GM18499 (cell line): Measurements from ENCODE around the gene CALR3.
"Not testable (repeated sequence)": the region's sequence is repeated elsewhere in the genome, so short reads cannot be mapped to it uniquely, and the experiment has no call there.

Source experiments
- ATAC-seq: cut with Tn5 transposase; IDR thresholded peaks from one replicate; pipeline ENCODE4 v1.9.1; 2021; ENCODE audit warnings: moderate number of reproducible peaks; ENCODE audit not compliant: insufficient read depth, unreplicated experiment

The CALR3 gene

GRCh38 chr19:16497837-16498236 is 1.9 kb upstream of the CALR3 start:
- ATAC-seq: no peak

- no peak for ATAC-seq
These were observed 1.1 kb upstream of the CALR3 start for GRCh38 chr19:16497042-16497441.

- no peak for ATAC-seq
These were observed 631 bp upstream of the CALR3 start for GRCh38 chr19:16496613-16496983.

- not testable (repeated sequence) for ATAC-seq
These were observed 9.5 kb downstream of the CALR3 start for GRCh38 chr19:16486476-16486875.

GRCh38 chr19:16482745-16483144 is 13.2 kb downstream of the CALR3 start:
- ATAC-seq: no peak

- no peak for ATAC-seq
These were observed 18.7 kb downstream of the CALR3 start for GRCh38 chr19:16477311-16477710.

- no peak for ATAC-seq
These were observed 19.6 kb downstream of the CALR3 start for GRCh38 chr19:16476401-16476800.

GRCh38 chr19:16473875-16474392 is 22.0 kb downstream of the CALR3 start:
- ATAC-seq: no peak

- ATAC-seq: no peak
These were observed 23.0 kb downstream of the CALR3 start for GRCh38 chr19:16472992-16473391.

GRCh38 chr19:16472559-16472899 is 23.4 kb downstream of the CALR3 start:
- ATAC-seq: not testable (repeated sequence)

- no peak for ATAC-seq
These were observed 24.8 kb downstream of the CALR3 start for GRCh38 chr19:16470911-16471811.

GRCh38 chr19:16470541-16470910 is 25.4 kb downstream of the CALR3 start:
- no peak for ATAC-seq

GRCh38 chr19:16467581-16467980 is 28.4 kb downstream of the CALR3 start:
- no peak for ATAC-seq

- ATAC-seq: not testable (repeated sequence)
These were observed 29.1 kb downstream of the CALR3 start for GRCh38 chr19:16466802-16467427.

GRCh38 chr19:16465239-16465638 is 30.7 kb downstream of the CALR3 start:
- ATAC-seq: no peak

- no peak for ATAC-seq
These were observed 31.9 kb downstream of the CALR3 start for GRCh38 chr19:16463991-16464575.

GRCh38 chr19:16463341-16463990 is 32.5 kb downstream of the CALR3 start:
- no peak for ATAC-seq

- ATAC-seq: no peak
These were observed 33.2 kb downstream of the CALR3 start for GRCh38 chr19:16462757-16463250.

- no peak for ATAC-seq
These were observed 34.3 kb downstream of the CALR3 start for GRCh38 chr19:16461630-16462051.

- no peak for ATAC-seq
These were observed 35.5 kb downstream of the CALR3 start for GRCh38 chr19:16460454-16460853.

GRCh38 chr19:16459680-16460079 is 36.3 kb downstream of the CALR3 start:
- ATAC-seq: no peak
